GM23338 (cell line): ENCODE measurements around the gene SEMA4D. TPM values are rescaled to one million over a fixed set of nuclear protein-coding genes. Genes with fewer than 3 reads are reported as not detected.

Experiments
- ATAC-seq: fragments of 200-7000 bp; cut with Tn5 transposase; 3 replicates; pipeline ENCODE4 v1.9.1; 2020
- DNase-seq: peaks from one replicate; pipeline ENCODE4 v3.0.0-alpha.2; 2015; ENCODE audit warnings: low spot score
- H2AFZ ChIP-seq: fragments of 200-600 bp; sonication (generic); 2 replicates; pipeline ENCODE4 v1.8.0; 2016; ENCODE audit warnings: antibody characterized with exemption, mild to moderate bottlenecking, moderate library complexity
- H3F3A ChIP-seq: fragments of 200-600 bp; sonication (generic); replicated peaks from 2 replicates; pipeline ENCODE4 v1.8.0; 2017; ENCODE audit warnings: antibody characterized with exemption, mixed run types, low read depth
- H3K27ac ChIP-seq: fragments of 200-600 bp; sonication (generic); 2 replicates; pipeline ENCODE4 v1.6.1; 2016; ENCODE audit warnings: low read depth
- H3K27me3 ChIP-seq: fragments of 200-600 bp; sonication (generic); 2 replicates; pipeline ENCODE4 v1.8.0; 2016; ENCODE audit warnings: mild to moderate bottlenecking, mixed run types, moderate library complexity; ENCODE audit not compliant: insufficient read depth
- H3K36me3 ChIP-seq: fragments of 200-600 bp; sonication (generic); 2 replicates; pipeline ENCODE4 v1.8.0; 2016; ENCODE audit warnings: mild to moderate bottlenecking; ENCODE audit not compliant: insufficient read depth
- H3K4me1 ChIP-seq: fragments of 200-600 bp; sonication (generic); 2 replicates; pipeline ENCODE4 v1.8.0; 2016; ENCODE audit warnings: mild to moderate bottlenecking, moderate library complexity; ENCODE audit not compliant: insufficient read depth
- H3K4me2 ChIP-seq: fragments of 200-600 bp; sonication (generic); 2 replicates; pipeline ENCODE4 v1.7.1; 2017; ENCODE audit warnings: mixed run types
- H3K4me3 ChIP-seq: fragments of 200-600 bp; sonication (generic); 2 replicates; pipeline ENCODE4 v1.6.1; 2016; ENCODE audit warnings: mixed run types
- H3K79me2 ChIP-seq: fragments of 200-600 bp; sonication (generic); replicated peaks from 2 replicates; pipeline ENCODE4 v1.8.0; 2017; ENCODE audit warnings: mild to moderate bottlenecking; ENCODE audit not compliant: insufficient read depth
- H3K9me2 ChIP-seq: fragments of 200-600 bp; sonication (generic); 2 replicates; pipeline ENCODE4 v1.8.0; 2017; ENCODE audit not compliant: insufficient read depth
- H4K20me1 ChIP-seq: fragments of 200-600 bp; sonication (generic); replicated peaks from 2 replicates; pipeline ENCODE4 v1.8.0; 2017; ENCODE audit warnings: mild to moderate bottlenecking; ENCODE audit not compliant: insufficient read depth
- H3K27ac Mint-ChIP-seq: 2 replicates; pipeline ENCODE4 v1.8.0; 2020; ENCODE audit warnings: inconsistent platforms, mild to moderate bottlenecking, moderate library complexity, mixed read lengths
- H3K27me3 Mint-ChIP-seq: 3 replicates; pipeline ENCODE4 v1.8.0; 2022; ENCODE audit warnings: low read depth, mild to moderate bottlenecking, moderate library complexity, mixed read lengths, inconsistent platforms; ENCODE audit not compliant: insufficient read depth, poor library complexity
- H3K36me3 Mint-ChIP-seq: 3 replicates; pipeline ENCODE4 v1.8.0; 2021; ENCODE audit warnings: low read depth, mild to moderate bottlenecking, inconsistent platforms, moderate library complexity, mixed read lengths
- H3K4me1 Mint-ChIP-seq: 3 replicates; pipeline ENCODE4 v1.8.0; 2020; ENCODE audit warnings: mild to moderate bottlenecking, inconsistent platforms, mixed read lengths
- H3K4me3 Mint-ChIP-seq: 3 replicates; pipeline ENCODE4 v1.8.0; 2021; ENCODE audit warnings: moderate library complexity, mild to moderate bottlenecking, inconsistent platforms, mixed read lengths
- H3K9me3 Mint-ChIP-seq: 3 replicates; pipeline ENCODE4 v1.8.0; 2020; ENCODE audit warnings: moderate library complexity, mild to moderate bottlenecking, inconsistent platforms, mixed read lengths
- EZH2 ChIP-seq: fragments of 200-600 bp; sonication (generic); IDR thresholded peaks from one replicate; pipeline ENCODE4 v1.8.0; 2017; ENCODE audit warnings: antibody characterized with exemption, mild to moderate bottlenecking, low read depth; ENCODE audit not compliant: unreplicated experiment
- NANOG ChIP-seq: IDR thresholded peaks from 2 replicates; pipeline ENCODE4 v1.6.1; 2016; ENCODE audit warnings: antibody characterized with exemption, borderline replicate concordance
- ZNF114 ChIP-seq: fragments of 250-450 bp; sonication (Bioruptor Pico); IDR thresholded peaks from 2 replicates; pipeline ENCODE4 v1.5.0; 2020; ENCODE audit warnings: mild to moderate bottlenecking, moderate library complexity
- polyA plus RNA-seq: library from polyadenylated mRNA; unstranded; fragments of >200 nt; fragmentation: Nextera tagmentation; extraction: Ambion mirVana; gene quantifications from 2 replicates; pipeline ENCODE4 v1.2.1, GENCODE V29; 2016
- total RNA-seq: library from RNA; depleted of rRNA; stranded (reverse); fragments of >200 nt; shearing (Covaris generic); gene quantifications from 2 replicates; pipeline ENCODE4 v1.2.3, GENCODE V29; 2014
- TF ChIP-seq, protein P1 (sequence below): fragments of 250-450 bp; sonication (Bioruptor Pico); IDR thresholded peaks from 2 replicates; pipeline ENCODE4 v1.5.0; 2020; ENCODE audit warnings: mild to moderate bottlenecking, moderate library complexity

The SEMA4D gene
- total and polyA plus RNA-seq, 2 experiments from 2014 or later = 19.3 to 63.0 TPM

- TF ChIP-seq, protein P1, sequence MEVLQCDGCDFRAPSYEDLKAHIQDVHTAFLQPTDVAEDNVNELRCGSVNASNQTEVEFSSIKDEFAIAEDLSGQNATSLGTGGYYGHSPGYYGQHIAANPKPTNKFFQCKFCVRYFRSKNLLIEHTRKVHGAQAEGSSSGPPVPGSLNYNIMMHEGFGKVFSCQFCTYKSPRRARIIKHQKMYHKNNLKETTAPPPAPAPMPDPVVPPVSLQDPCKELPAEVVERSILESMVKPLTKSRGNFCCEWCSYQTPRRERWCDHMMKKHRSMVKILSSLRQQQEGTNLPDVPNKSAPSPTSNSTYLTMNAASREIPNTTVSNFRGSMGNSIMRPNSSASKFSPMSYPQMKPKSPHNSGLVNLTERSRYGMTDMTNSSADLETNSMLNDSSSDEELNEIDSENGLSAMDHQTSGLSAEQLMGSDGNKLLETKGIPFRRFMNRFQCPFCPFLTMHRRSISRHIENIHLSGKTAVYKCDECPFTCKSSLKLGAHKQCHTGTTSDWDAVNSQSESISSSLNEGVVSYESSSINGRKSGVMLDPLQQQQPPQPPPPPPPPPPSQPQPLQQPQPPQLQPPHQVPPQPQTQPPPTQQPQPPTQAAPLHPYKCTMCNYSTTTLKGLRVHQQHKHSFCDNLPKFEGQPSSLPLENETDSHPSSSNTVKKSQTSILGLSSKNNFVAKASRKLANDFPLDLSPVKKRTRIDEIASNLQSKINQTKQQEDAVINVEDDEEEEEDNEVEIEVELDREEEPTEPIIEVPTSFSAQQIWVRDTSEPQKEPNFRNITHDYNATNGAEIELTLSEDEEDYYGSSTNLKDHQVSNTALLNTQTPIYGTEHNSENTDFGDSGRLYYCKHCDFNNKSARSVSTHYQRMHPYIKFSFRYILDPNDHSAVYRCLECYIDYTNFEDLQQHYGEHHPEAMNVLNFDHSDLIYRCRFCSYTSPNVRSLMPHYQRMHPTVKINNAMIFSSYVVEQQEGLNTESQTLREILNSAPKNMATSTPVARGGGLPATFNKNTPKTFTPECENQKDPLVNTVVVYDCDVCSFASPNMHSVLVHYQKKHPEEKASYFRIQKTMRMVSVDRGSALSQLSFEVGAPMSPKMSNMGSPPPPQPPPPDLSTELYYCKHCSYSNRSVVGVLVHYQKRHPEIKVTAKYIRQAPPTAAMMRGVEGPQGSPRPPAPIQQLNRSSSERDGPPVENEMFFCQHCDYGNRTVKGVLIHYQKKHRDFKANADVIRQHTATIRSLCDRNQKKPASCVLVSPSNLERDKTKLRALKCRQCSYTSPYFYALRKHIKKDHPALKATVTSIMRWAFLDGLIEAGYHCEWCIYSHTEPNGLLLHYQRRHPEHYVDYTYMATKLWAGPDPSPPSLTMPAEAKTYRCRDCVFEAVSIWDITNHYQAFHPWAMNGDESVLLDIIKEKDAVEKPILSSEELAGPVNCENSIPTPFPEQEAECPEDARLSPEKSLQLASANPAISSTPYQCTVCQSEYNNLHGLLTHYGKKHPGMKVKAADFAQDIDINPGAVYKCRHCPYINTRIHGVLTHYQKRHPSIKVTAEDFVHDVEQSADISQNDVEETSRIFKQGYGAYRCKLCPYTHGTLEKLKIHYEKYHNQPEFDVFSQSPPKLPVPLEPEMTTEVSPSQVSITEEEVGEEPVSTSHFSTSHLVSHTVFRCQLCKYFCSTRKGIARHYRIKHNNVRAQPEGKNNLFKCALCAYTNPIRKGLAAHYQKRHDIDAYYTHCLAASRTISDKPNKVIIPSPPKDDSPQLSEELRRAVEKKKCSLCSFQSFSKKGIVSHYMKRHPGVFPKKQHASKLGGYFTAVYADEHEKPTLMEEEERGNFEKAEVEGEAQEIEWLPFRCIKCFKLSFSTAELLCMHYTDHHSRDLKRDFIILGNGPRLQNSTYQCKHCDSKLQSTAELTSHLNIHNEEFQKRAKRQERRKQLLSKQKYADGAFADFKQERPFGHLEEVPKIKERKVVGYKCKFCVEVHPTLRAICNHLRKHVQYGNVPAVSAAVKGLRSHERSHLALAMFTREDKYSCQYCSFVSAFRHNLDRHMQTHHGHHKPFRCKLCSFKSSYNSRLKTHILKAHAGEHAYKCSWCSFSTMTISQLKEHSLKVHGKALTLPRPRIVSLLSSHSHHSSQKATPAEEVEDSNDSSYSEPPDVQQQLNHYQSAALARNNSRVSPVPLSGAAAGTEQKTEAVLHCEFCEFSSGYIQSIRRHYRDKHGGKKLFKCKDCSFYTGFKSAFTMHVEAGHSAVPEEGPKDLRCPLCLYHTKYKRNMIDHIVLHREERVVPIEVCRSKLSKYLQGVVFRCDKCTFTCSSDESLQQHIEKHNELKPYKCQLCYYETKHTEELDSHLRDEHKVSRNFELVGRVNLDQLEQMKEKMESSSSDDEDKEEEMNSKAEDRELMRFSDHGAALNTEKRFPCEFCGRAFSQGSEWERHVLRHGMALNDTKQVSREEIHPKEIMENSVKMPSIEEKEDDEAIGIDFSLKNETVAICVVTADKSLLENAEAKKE = no peak
Observed at GRCh38 chr9:89538871-89539270, 41.0 kb upstream of the SEMA4D start (continued).

GRCh38 chr9:89537166-89537565 lies 39.3 kb upstream of the SEMA4D start:
- no peaks in the 10 kb centered on the region for H3K36me3 ChIP-seq
- DNase-seq = no peak
- H3K4me1 ChIP-seq = no peaks in the 10 kb centered on the region
- no peak overlapping the region for H3K4me3 ChIP-seq
- TF ChIP-seq, protein P1 = no peak
- TF ChIP-seq NANOG (no peak), EZH2 (no peak), ZNF114 (CRISPR knock-in tag) (no peak)
- H2AFZ ChIP-seq = no peak overlapping the region
- Mint-ChIP-seq H3K9me3 (no peaks in the 10 kb centered on the region), H3K4me1 (peaks cover 5% of the 10 kb centered on the region), H3K4me3 (no peak overlapping the region), H3K27ac (no peak overlapping the region), H3K36me3 (no peaks in the 10 kb centered on the region), H3K27me3 (peaks cover 11% of the 10 kb centered on the region)
- H3K27me3 ChIP-seq = no peaks in the 10 kb centered on the region
- no peak overlapping the region for H3K4me2 ChIP-seq
- no peaks in the 10 kb centered on the region for H3K9me2 ChIP-seq
- no peak overlapping the region for H3K27ac ChIP-seq
- H3F3A ChIP-seq = no peaks in the 10 kb centered on the region
- no peaks in the 10 kb centered on the region for H3K79me2 ChIP-seq
- H4K20me1 ChIP-seq = no peaks in the 10 kb centered on the region
- ATAC-seq = no peak
